ENCODE data around the gene LBX2.

GRCh38 chr2:74462786-74463105 lies 36.7 kb downstream of the LBX2 start:
- no peak for TF ChIP-seq CTCF (IDR thresholded peaks at IDR 0.05)
- no peak for TF ChIP-seq POLR2A (IDR thresholded peaks at IDR 0.05)
- TF ChIP-seq EP300 (IDR thresholded peaks at IDR 0.05): no peak
- TF ChIP-seq POLR2AphosphoS5 (IDR thresholded peaks at IDR 0.05): no peak
